Suprapubic skin (tissue), 4 donors: ENCODE measurements around the gene FILIP1L.

ENCODE experiments used
- EP300 ChIP-seq: sonication (generic); formaldehyde crosslinking; IDR thresholded peaks from one replicate; pipeline ENCODE4 v1.6.1; 2017; ENCODE audit warnings: antibody characterized with exemption
- POLR2A ChIP-seq, 2 donors: fragments of 450-650 bp; IDR thresholded peaks; one replicate each; pipeline ENCODE4 v1.6.1; 2017; ENCODE audit warnings: antibody characterized with exemption in 2 of 2, mild to moderate bottlenecking in 2 of 2, moderate library complexity in 2 of 2
- POLR2AphosphoS5 ChIP-seq, 3 donors: sonication (generic); formaldehyde crosslinking; IDR thresholded peaks; one replicate each; pipeline ENCODE4 v1.6.1; 2017; ENCODE audit warnings: antibody characterized with exemption in 3 of 3
- TF ChIP-seq, protein P1 (sequence below), 2 donors: fragments of 200-600 bp in 1 of 2; fragments of 450-650 bp in 1 of 2; sonication (generic) in 1 of 2; IDR thresholded peaks; one replicate each; pipeline ENCODE4 v1.5.1; 2016 to 2019; ENCODE audit warnings: antibody characterized with exemption in 2 of 2, mild to moderate bottlenecking in 1 of 2, moderate library complexity in 1 of 2

DNA sequence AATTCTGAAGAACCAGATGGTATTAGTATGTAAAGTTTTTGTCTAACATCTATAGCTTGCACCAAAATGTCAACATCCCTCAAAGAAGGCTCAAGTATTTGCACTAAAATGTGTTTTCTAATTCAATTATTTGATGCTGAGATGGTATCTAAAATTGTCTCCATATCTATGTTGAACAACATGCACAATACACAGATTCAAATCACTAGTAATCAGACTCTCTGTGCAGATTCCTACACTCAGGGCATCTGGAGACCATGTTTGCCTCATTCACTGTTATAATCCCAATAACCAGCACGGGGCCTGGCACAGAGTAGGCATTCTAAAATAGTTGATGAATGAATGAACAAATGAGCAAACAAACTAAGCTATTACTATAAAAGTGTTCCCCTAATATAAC is 2.6 kb downstream of the FILIP1L start:
- TF ChIP-seq POLR2AphosphoS5 (IDR thresholded peaks at IDR 0.05): no peak
- TF ChIP-seq, protein P1, sequence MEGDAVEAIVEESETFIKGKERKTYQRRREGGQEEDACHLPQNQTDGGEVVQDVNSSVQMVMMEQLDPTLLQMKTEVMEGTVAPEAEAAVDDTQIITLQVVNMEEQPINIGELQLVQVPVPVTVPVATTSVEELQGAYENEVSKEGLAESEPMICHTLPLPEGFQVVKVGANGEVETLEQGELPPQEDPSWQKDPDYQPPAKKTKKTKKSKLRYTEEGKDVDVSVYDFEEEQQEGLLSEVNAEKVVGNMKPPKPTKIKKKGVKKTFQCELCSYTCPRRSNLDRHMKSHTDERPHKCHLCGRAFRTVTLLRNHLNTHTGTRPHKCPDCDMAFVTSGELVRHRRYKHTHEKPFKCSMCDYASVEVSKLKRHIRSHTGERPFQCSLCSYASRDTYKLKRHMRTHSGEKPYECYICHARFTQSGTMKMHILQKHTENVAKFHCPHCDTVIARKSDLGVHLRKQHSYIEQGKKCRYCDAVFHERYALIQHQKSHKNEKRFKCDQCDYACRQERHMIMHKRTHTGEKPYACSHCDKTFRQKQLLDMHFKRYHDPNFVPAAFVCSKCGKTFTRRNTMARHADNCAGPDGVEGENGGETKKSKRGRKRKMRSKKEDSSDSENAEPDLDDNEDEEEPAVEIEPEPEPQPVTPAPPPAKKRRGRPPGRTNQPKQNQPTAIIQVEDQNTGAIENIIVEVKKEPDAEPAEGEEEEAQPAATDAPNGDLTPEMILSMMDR (IDR thresholded peaks at IDR 0.05): no peak
- no peak for TF ChIP-seq POLR2A (IDR thresholded peaks at IDR 0.05)
- TF ChIP-seq EP300: no peak
